ENCODE measurements around the gene ABHD6.
A peak's percentile ranks its signal among the peaks of the same experiment; 100 is the strongest.

The ABHD6 gene

GRCh38 chr3:58293516-58293915, 55.9 kb downstream of the ABHD6 start:
- TF ChIP-seq CTCF (IDR thresholded peaks at IDR 0.05) = no peak
- Mint-ChIP-seq H3K27ac (no peak overlapping the region), H3K36me3 (ENCODE audit: low read depth) (peaks cover 30% of the 10 kb centered on the region), H3K9me3 (peaks cover 29% of the 10 kb centered on the region), H3K4me1 (peaks cover 10% of the 10 kb centered on the region), H3K4me3 (no peak overlapping the region), H3K27me3 (ENCODE audit: low read depth, poor library complexity) (peaks cover 10% of the 10 kb centered on the region)
- DNase-seq = no peak

DNA sequence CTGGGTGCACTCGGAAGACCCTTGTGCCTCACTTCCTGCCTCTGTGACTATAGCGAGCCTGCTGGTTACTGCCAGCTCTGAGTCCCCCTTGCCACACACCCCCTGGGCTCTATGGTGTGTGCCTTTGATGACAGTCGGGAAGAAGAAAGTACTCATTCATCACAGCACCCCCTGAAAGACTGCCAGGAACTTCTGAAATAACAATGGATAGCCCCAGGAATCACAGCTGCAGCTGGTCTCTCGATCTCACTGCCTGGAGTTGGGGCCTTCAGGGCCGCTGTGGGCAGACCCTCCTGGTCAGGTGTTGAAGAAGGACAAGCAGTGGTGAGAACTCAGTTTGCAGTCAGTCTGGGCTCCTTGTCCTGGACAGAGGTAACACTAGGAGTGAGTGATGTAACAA, 58.7 kb downstream of the ABHD6 start:
- Mint-ChIP-seq H3K27ac (no peak overlapping the region), H3K4me3 (no peak overlapping the region), H3K9me3 (peaks cover 20% of the 10 kb centered on the region), H3K36me3 (ENCODE audit: low read depth) (peaks cover 21% of the 10 kb centered on the region), H3K27me3 (ENCODE audit: low read depth, poor library complexity) (peaks cover 20% of the 10 kb centered on the region), H3K4me1 (peaks cover 10% of the 10 kb centered on the region)
- no peak for DNase-seq
- TF ChIP-seq CTCF (IDR thresholded peaks at IDR 0.05) = no peak

- DNase-seq = no peak
- no peak overlapping the region for H3K27ac Mint-ChIP-seq
- peaks cover 25% of the 10 kb centered on the region for H3K27me3 Mint-ChIP-seq (ENCODE audit: low read depth, poor library complexity)
- no peak overlapping the region for H3K4me3 Mint-ChIP-seq
- TF ChIP-seq CTCF (IDR thresholded peaks at IDR 0.05) = no peak
- H3K4me1 Mint-ChIP-seq = peaks cover 5% of the 10 kb centered on the region
- peaks cover 18% of the 10 kb centered on the region for H3K9me3 Mint-ChIP-seq
- H3K36me3 Mint-ChIP-seq (ENCODE audit: low read depth) = peaks cover 15% of the 10 kb centered on the region
Observed at GRCh38 chr3:58296843-58297242, 59.3 kb downstream of the ABHD6 start.

- no peak for DNase-seq
- no peak overlapping the region for H3K27ac Mint-ChIP-seq
- H3K4me3 Mint-ChIP-seq = no peak overlapping the region
- TF ChIP-seq CTCF (IDR thresholded peaks at IDR 0.05) = no peak
- no peaks in the 10 kb centered on the region for H3K4me1 Mint-ChIP-seq
- peaks cover 39% of the 10 kb centered on the region for H3K27me3 Mint-ChIP-seq (ENCODE audit: low read depth, poor library complexity)
- peaks cover 17% of the 10 kb centered on the region for H3K9me3 Mint-ChIP-seq
- peaks cover 10% of the 10 kb centered on the region for H3K36me3 Mint-ChIP-seq (ENCODE audit: low read depth)
Observed at GRCh38 chr3:58298190-58298589, 60.6 kb downstream of the ABHD6 start.

- no peak overlapping the region for H3K4me3 Mint-ChIP-seq
- H3K27ac Mint-ChIP-seq = no peak overlapping the region
- DNase-seq = no peak
- H3K27me3 Mint-ChIP-seq (ENCODE audit: low read depth, poor library complexity) = peaks cover 41% of the 10 kb centered on the region
- peaks cover 17% of the 10 kb centered on the region for H3K9me3 Mint-ChIP-seq
- peaks cover 7% of the 10 kb centered on the region for H3K36me3 Mint-ChIP-seq (ENCODE audit: low read depth)
- TF ChIP-seq CTCF (IDR thresholded peaks at IDR 0.05) = no peak
- no peaks in the 10 kb centered on the region for H3K4me1 Mint-ChIP-seq
Observed at GRCh38 chr3:58299075-58299474, 61.5 kb downstream of the ABHD6 start.

DNA sequence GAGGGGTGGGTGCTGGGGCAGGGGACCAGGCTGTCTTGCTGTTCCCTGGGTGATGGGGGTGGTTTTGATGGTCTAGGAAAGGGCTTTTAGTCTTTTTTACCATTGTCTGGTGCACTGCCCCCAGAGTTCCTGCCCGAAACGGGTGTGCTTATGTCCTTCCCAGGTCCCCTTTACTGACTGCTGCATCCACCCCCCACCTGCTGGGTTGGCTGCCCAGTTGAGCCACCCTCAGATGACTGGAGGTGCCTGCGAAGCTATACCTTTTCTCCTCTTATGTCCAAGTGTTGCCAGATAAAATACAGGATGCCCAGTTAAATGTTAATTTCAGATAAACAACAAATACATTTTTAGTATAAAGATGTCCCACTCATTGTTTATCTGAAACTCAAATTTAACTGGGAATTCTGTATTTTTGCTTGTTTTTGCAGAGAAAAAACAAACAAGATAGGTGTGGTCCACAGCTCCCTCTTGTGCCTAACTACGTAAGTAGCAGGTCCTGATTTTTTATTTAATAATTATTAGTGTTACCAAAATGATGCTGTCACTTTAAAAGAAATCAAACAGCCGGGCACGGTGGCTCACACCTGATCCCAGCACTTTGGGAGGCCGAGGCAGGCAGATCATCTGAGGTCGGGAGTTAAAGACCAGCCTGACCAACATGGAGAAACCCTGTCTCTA, 62.4 kb downstream of the ABHD6 start:
- Mint-ChIP-seq H3K4me1 (no peaks in the 10 kb centered on the region), H3K27me3 (ENCODE audit: low read depth, poor library complexity) (peaks cover 43% of the 10 kb centered on the region), H3K9me3 (peaks cover 11% of the 10 kb centered on the region), H3K27ac (no peak overlapping the region), H3K36me3 (ENCODE audit: low read depth) (peaks cover 4% of the 10 kb centered on the region), H3K4me3 (no peak overlapping the region)
- no peak for DNase-seq
- TF ChIP-seq CTCF (IDR thresholded peaks at IDR 0.05) = peak; percentile 60

All from nephron progenitor cell (in vitro differentiated cells).